RWPE2 (cell line): ENCODE data around the gene SP140.
A peak's percentile ranks its signal among the peaks of the same experiment; 100 is the strongest.

ENCODE experiments used
- ATAC-seq: fragments of 200-7000 bp; cut with Tn5 transposase; 3 replicates; pipeline ENCODE4 v1.9.1; 2021; ENCODE audit warnings: low read depth
- DNase-seq: peaks from one replicate; pipeline ENCODE4 v3.0.0-alpha.2; 2020; ENCODE audit warnings: low spot score
- H3K27ac ChIP-seq: fragments of 450-650 bp; 2 replicates; pipeline ENCODE4 v1.5.1; 2017; ENCODE audit warnings: mild to moderate bottlenecking; ENCODE audit not compliant: poor library complexity, severe bottlenecking
- H3K27me3 ChIP-seq: fragments of 250-450 bp; sonication (Bioruptor Pico); 2 replicates; pipeline ENCODE4 v1.5.1; 2021; ENCODE audit warnings: mild to moderate bottlenecking, moderate library complexity; ENCODE audit not compliant: insufficient read depth, poor library complexity, severe bottlenecking
- H3K36me3 ChIP-seq: fragments of 250-450 bp; sonication (Bioruptor Pico); 2 replicates; pipeline ENCODE4 v1.5.1; 2020; ENCODE audit warnings: low read depth, mild to moderate bottlenecking, moderate library complexity
- H3K4me1 ChIP-seq: fragments of 250-450 bp; sonication (Bioruptor Pico); 2 replicates; pipeline ENCODE4 v1.5.1; 2021; ENCODE audit warnings: mild to moderate bottlenecking, moderate library complexity; ENCODE audit not compliant: insufficient read depth, poor library complexity, severe bottlenecking
- H3K4me3 ChIP-seq: fragments of 250-450 bp; sonication (Bioruptor Pico); 2 replicates; pipeline ENCODE4 v1.5.1; 2021; ENCODE audit warnings: mild to moderate bottlenecking, moderate library complexity; ENCODE audit not compliant: severe bottlenecking
- H3K9me3 ChIP-seq: fragments of 250-450 bp; sonication (Bioruptor Pico); 2 replicates; pipeline ENCODE4 v1.5.1; 2021; ENCODE audit warnings: mild to moderate bottlenecking, moderate library complexity; ENCODE audit not compliant: severe bottlenecking
- TF ChIP-seq, protein P1 (sequence below): fragments of 450-650 bp; IDR thresholded peaks from one replicate; pipeline ENCODE4 v1.5.1; 2017; ENCODE audit warnings: mild to moderate bottlenecking, moderate library complexity; ENCODE audit not compliant: poor library complexity, severe bottlenecking

Gene SP140

DNA sequence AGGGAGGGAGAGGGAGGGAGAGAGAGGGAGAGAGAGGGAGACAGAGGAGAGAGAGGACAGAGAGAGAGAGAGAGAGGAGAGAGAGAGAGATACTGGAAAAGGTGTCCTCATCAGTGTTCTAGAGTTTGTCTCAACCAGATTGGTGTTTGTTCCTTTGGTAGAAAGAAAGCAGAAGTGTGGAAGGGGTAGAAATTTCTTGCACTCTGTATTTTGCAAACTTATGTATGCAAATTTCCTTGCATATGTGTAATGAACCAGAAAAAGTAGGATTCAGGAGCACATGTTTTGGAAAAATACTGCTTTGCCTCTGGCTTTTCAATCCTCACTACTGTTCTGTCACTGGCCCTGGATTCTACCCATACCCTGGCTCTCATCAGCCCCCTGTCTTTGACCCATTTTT is 1.1 kb upstream of the SP140 start:
- H3K4me3 ChIP-seq: no peak overlapping the region
- DNase-seq (no peak), ATAC-seq (no peak)
- no peak overlapping the region for H3K27ac ChIP-seq
- H3K9me3 ChIP-seq: no peaks in the 10 kb centered on the region
- no peaks in the 10 kb centered on the region for H3K36me3 ChIP-seq
- TF ChIP-seq, protein P1, sequence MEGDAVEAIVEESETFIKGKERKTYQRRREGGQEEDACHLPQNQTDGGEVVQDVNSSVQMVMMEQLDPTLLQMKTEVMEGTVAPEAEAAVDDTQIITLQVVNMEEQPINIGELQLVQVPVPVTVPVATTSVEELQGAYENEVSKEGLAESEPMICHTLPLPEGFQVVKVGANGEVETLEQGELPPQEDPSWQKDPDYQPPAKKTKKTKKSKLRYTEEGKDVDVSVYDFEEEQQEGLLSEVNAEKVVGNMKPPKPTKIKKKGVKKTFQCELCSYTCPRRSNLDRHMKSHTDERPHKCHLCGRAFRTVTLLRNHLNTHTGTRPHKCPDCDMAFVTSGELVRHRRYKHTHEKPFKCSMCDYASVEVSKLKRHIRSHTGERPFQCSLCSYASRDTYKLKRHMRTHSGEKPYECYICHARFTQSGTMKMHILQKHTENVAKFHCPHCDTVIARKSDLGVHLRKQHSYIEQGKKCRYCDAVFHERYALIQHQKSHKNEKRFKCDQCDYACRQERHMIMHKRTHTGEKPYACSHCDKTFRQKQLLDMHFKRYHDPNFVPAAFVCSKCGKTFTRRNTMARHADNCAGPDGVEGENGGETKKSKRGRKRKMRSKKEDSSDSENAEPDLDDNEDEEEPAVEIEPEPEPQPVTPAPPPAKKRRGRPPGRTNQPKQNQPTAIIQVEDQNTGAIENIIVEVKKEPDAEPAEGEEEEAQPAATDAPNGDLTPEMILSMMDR: no peak
- H3K27me3 ChIP-seq: no peaks in the 10 kb centered on the region
- peaks cover 10% of the 10 kb centered on the region for H3K4me1 ChIP-seq

DNA sequence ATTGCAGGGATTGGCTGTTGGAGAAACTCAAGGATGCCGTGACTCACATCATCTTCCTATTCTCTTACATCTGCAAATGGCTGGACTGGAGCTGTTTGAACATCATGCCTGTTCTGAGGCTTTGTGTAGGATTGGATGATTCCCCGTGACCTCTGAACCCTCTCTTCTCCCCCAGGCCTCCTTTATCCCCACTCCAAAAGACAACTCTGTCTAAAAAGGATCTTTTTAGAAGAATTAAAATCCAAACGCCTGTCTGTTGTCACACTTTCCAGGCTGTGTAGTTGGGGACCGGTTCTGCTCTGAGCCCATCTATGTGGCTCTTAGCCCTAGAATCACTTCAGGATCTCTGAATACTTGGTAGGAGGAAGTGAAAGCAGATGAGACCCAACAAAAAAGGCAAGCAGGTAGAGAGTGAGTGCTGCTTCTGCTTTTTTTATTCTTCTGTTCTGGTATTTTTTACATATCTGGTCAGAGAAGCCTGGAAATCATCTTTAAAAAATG is 565 bp downstream of the SP140 start:
- H3K27ac ChIP-seq: no peak overlapping the region
- peaks cover 12% of the 10 kb centered on the region for H3K4me1 ChIP-seq
- TF ChIP-seq, protein P1: no peak
- H3K27me3 ChIP-seq: no peaks in the 10 kb centered on the region
- no peaks in the 10 kb centered on the region for H3K36me3 ChIP-seq
- DNase-seq (no peak), ATAC-seq (no peak)
- H3K4me3 ChIP-seq: no peak overlapping the region
- H3K9me3 ChIP-seq: peaks cover 6% of the 10 kb centered on the region

DNA sequence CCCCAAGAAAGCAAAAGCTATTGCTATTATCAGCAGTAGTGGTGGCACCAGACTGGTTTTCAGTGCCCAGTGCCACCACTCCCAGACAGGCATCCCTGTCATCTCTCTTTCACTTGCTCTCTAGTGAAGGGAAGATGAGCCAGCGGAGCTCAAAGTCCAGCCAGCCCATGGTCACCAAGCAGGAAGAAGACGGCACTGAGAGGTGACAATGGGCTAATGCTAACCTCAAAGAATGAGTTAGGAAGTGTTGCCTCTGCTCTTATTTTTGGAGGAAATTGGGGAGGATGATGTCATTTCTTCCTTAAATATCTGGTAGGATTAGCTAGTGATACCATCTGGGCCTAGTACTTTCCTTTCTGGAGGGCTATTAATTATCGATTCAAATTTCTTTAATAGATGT is 1.7 kb downstream of the SP140 start:
- ATAC-seq: no peak
- peaks cover 6% of the 10 kb centered on the region for H3K9me3 ChIP-seq
- no peak overlapping the region for H3K4me3 ChIP-seq
- TF ChIP-seq, protein P1: no peak
- peaks cover 11% of the 10 kb centered on the region for H3K4me1 ChIP-seq
- DNase-seq: no peak
- no peaks in the 10 kb centered on the region for H3K36me3 ChIP-seq
- H3K27me3 ChIP-seq: no peaks in the 10 kb centered on the region
- H3K27ac ChIP-seq: no peak overlapping the region

DNA sequence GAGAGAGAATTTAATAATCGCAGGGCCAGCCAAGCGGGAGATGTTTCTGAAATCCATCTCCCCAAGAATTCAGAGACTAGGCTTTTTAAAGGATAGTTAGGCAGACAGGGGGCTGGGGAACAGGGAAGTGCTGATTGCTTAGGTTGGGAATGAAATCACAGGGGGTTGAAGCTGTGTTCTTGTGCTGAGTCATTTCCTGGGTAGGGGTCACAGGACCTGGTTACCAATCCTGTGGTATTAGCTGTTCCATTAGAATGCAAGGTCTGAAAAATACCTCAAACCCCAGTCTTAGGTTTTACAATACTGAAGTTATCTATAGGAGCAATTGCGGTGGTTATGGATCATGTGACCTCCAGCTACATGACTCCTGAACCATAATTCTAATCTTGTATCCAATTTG is 4.6 kb downstream of the SP140 start:
- peaks cover 6% of the 10 kb centered on the region for H3K9me3 ChIP-seq
- H3K36me3 ChIP-seq: no peaks in the 10 kb centered on the region
- H3K27me3 ChIP-seq: no peaks in the 10 kb centered on the region
- ATAC-seq (peak; percentile 45; the same call in 1 of the 3 replicates), DNase-seq (no peak)
- peak overlapping the region; percentile 35 for H3K27ac ChIP-seq
- TF ChIP-seq, protein P1: no peak
- no peak overlapping the region for H3K4me3 ChIP-seq
- peaks cover 6% of the 10 kb centered on the region for H3K4me1 ChIP-seq

DNA sequence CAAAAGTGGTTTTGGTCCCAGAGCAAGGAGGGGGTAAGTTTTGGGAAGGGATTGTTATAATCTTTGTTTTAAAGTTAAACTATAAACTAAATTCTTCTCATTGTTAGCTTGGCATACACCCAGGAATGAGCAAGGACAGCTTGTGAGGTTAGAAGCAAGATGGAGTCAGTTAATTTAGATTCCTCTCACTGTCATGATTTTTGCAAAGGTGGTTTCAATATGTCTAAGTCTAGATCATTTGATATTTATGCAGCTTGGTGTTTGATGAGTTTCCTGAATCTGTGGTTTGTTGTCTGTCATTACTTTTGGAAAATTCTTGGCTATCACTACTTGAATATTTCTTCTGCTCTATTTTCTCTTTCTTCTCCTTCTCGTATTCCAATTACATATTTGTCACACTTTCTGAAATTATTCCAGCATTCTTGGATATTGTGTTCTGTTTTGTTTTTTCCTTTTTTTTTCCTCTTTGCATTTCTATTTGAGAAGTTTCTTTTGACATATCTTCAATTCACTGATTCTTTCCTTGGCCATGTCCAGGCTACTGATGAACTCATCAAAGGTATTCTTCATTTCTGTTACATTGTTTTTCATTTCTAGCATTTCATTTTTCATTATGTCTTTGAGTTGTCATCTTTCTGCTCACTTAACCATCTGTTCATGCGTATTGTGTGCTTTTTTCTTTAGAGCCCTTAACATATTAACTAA is 5.1 kb downstream of the SP140 start:
- Histone ChIP-seq H3K36me3 (no peaks in the 10 kb centered on the region), H3K9me3 (peaks cover 6% of the 10 kb centered on the region), H3K4me3 (no peak overlapping the region), H3K4me1 (peaks cover 6% of the 10 kb centered on the region), H3K27ac (peak overlapping the region; percentile 35), H3K27me3 (no peaks in the 10 kb centered on the region)
- TF ChIP-seq, protein P1: no peak
- ATAC-seq: no peak
- no peak for DNase-seq
